Vagina (tissue), 2 donors: ENCODE results near the gene AGPAT4.

Experiments used
- POLR2A ChIP-seq, 2 donors: fragments of 450-650 bp; IDR thresholded peaks; one replicate each; pipeline ENCODE4 v1.6.1; 2017; ENCODE audit warnings: antibody characterized with exemption in 2 of 2, mild to moderate bottlenecking in 2 of 2, moderate library complexity in 2 of 2
- POLR2AphosphoS5 ChIP-seq, 2 donors: sonication (generic); formaldehyde crosslinking; IDR thresholded peaks; one replicate each; pipeline ENCODE4 v1.9.0; 2017; ENCODE audit warnings: antibody characterized with exemption in 2 of 2, mild to moderate bottlenecking in 2 of 2, low read depth in 1 of 2; ENCODE audit not compliant: insufficient read depth in 1 of 2
- TF ChIP-seq, protein P1 (sequence below), 3 experiments: fragments of 450-650 bp in 2 of 3; fragments of 200-600 bp in 1 of 3; sonication (generic) in 1 of 3; IDR thresholded peaks; one replicate each; pipeline ENCODE4 v1.5.1; 2017 to 2019; ENCODE audit warnings: antibody characterized with exemption in 3 of 3, mild to moderate bottlenecking in 2 of 3, moderate library complexity in 2 of 3

DNA sequence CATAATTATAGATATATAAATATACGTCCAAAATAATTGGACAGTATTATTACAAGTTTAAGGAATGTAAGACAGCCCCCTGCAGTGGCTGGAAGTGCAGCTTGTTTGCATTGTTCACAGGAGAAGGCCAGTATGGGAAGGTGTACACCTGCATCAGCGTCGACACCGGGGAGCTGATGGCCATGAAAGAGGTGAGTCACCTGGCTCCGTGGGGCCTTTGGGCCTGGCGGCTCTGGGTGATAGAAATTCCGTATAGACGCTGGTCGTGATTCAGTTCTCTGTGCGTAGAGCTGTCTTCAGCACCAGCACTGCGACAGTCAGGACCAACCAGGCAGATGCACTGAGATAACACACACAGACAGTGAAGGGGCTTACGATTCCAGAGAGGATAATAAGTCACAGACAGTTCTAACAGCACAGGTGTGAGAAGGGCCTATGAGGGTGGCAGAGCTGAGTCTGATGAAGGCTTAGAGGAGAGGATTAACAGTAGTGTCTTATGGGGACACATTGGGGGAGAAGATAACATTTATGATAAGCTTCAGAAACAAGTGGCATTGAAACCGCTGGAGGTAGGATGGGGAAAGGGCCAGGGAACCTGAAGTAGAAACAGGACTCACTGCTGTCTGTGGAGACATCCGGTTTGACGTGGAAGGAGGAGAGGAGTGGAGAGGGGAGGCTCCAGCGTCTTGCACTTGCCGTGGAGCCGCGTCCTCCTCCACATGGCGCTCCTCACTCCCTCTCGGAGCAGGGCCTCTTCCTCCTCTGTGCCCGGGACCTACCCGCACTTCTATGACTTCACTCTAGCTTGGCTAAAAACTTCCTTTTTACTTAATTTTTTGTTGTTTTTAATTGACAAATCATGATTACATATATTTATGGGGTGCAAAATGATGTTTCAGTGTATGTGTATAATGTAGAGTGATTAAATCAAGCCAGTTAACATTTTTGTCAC lies 165.8 kb downstream of the AGPAT4 start:
- TF ChIP-seq, protein P1, sequence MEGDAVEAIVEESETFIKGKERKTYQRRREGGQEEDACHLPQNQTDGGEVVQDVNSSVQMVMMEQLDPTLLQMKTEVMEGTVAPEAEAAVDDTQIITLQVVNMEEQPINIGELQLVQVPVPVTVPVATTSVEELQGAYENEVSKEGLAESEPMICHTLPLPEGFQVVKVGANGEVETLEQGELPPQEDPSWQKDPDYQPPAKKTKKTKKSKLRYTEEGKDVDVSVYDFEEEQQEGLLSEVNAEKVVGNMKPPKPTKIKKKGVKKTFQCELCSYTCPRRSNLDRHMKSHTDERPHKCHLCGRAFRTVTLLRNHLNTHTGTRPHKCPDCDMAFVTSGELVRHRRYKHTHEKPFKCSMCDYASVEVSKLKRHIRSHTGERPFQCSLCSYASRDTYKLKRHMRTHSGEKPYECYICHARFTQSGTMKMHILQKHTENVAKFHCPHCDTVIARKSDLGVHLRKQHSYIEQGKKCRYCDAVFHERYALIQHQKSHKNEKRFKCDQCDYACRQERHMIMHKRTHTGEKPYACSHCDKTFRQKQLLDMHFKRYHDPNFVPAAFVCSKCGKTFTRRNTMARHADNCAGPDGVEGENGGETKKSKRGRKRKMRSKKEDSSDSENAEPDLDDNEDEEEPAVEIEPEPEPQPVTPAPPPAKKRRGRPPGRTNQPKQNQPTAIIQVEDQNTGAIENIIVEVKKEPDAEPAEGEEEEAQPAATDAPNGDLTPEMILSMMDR (IDR thresholded peaks at IDR 0.05), result no peak
- no peak for TF ChIP-seq POLR2AphosphoS5 (IDR thresholded peaks at IDR 0.05; ENCODE audit: insufficient read depth in 1 of 2, low read depth in 1 of 2)
- no peak for TF ChIP-seq POLR2A (IDR thresholded peaks at IDR 0.05)
